Gastroesophageal sphincter (tissue), 4 donors: Measurements from ENCODE around the gene VIL1. TPM values are rescaled to one million over a fixed set of nuclear protein-coding genes. Genes with fewer than 3 reads are reported as not detected.

ENCODE experiments used
- ATAC-seq: fragments of 150-250 bp; one replicate; pipeline ENCODE4 v1.9.1; 2016; ENCODE audit warnings: mild to moderate bottlenecking, moderate library complexity
- H3K27ac ChIP-seq, 4 donors: fragments of 200-600 bp; sonication (generic) in 3 of 4; 1 replicate in 3 of 4; 2 replicates in 1 of 4; pipeline ENCODE4 v1.5.1; 2016 to 2019
- H3K27me3 ChIP-seq: fragments of 200-600 bp; sonication (generic); one replicate; pipeline ENCODE4 v1.5.1; 2019
- H3K36me3 ChIP-seq, 2 donors: fragments of 200-600 bp; sonication (generic); one replicate each; pipeline ENCODE4 v1.5.1; 2019; ENCODE audit warnings: control low read depth in 1 of 2
- H3K4me1 ChIP-seq, 3 donors: fragments of 200-600 bp; sonication (generic); 1 replicate in 2 of 3; 2 replicates in 1 of 3; pipeline ENCODE4 v1.5.1; 2016 to 2019; ENCODE audit warnings: control low read depth in 2 of 3
- H3K4me3 ChIP-seq, 2 donors: fragments of 200-600 bp; sonication (generic); one replicate each; pipeline ENCODE4 v1.5.1; 2019; ENCODE audit warnings: mild to moderate bottlenecking in 1 of 2, moderate library complexity in 1 of 2
- H3K9me3 ChIP-seq, 3 donors: fragments of 200-600 bp; sonication (generic); one replicate each; pipeline ENCODE4 v1.5.1; 2017 to 2019; ENCODE audit warnings: control low read depth in 2 of 3
- EP300 ChIP-seq: sonication (generic); formaldehyde crosslinking; IDR thresholded peaks from one replicate; pipeline ENCODE4 v1.6.1; 2017; ENCODE audit warnings: antibody characterized with exemption, mild to moderate bottlenecking
- POLR2A ChIP-seq, 2 donors: fragments of 450-650 bp; IDR thresholded peaks; one replicate each; pipeline ENCODE4 v1.6.1; 2017; ENCODE audit warnings: antibody characterized with exemption in 2 of 2, mild to moderate bottlenecking in 2 of 2, moderate library complexity in 1 of 2
- POLR2AphosphoS5 ChIP-seq: sonication (generic); formaldehyde crosslinking; IDR thresholded peaks from one replicate; pipeline ENCODE4 v1.6.1; 2017; ENCODE audit warnings: antibody characterized with exemption
- WGBS, 2 donors: methylation state at CpG; one replicate each; pipeline ENCODE4 v1.1.5; 2018; ENCODE audit warnings: low coverage in 1 of 2; 5-methylcytosine and 5-hydroxymethylcytosine counted together
- total RNA-seq, 4 donors: library from RNA; depleted of rRNA; stranded (reverse); fragments of >200 nt; gene quantifications; one replicate each; pipeline ENCODE4 v1.1.0, GENCODE V29; 2016
- TF ChIP-seq, protein P1 (sequence below), 4 experiments: fragments of 200-600 bp in 2 of 4; fragments of 450-650 bp in 2 of 4; sonication (generic) in 1 of 4; IDR thresholded peaks; one replicate each; pipeline ENCODE4 v1.5.1; 2017 to 2019; ENCODE audit warnings: antibody characterized with exemption in 4 of 4, mild to moderate bottlenecking in 2 of 4, moderate library complexity in 2 of 4

VIL1 gene
- total RNA-seq, 4 donors from 2014 or later = not detected

DNA sequence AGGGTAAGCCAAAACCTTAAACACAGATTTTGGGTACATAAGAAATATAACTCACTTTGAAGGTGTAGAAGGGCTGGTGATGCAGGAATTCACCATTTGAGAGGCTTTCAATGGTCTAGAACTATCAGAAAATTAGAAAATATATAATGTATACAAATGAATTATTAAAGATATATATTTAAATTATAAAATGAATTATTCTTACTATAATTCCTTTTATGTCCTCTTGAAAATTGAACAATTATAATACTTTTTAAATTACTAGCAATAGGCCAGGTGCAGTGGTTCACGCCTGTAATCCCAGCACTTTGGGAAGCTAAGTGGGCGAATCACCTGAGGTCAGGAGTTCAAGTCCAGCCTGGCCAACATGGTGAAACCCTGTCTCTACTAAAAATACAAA, 60.7 kb downstream of the VIL1 start:
- H3K27me3 ChIP-seq = no peaks in the 10 kb centered on the region
- no peaks in the 10 kb centered on the region for H3K9me3 ChIP-seq
- no peak overlapping the region for H3K4me3 ChIP-seq
- ATAC-seq = no peak
- H3K4me1 ChIP-seq = peaks cover 4 to 29% (median 6%) of the 10 kb centered on the region in 3 donors
- TF ChIP-seq, protein P1, sequence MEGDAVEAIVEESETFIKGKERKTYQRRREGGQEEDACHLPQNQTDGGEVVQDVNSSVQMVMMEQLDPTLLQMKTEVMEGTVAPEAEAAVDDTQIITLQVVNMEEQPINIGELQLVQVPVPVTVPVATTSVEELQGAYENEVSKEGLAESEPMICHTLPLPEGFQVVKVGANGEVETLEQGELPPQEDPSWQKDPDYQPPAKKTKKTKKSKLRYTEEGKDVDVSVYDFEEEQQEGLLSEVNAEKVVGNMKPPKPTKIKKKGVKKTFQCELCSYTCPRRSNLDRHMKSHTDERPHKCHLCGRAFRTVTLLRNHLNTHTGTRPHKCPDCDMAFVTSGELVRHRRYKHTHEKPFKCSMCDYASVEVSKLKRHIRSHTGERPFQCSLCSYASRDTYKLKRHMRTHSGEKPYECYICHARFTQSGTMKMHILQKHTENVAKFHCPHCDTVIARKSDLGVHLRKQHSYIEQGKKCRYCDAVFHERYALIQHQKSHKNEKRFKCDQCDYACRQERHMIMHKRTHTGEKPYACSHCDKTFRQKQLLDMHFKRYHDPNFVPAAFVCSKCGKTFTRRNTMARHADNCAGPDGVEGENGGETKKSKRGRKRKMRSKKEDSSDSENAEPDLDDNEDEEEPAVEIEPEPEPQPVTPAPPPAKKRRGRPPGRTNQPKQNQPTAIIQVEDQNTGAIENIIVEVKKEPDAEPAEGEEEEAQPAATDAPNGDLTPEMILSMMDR (IDR thresholded peaks at IDR 0.05) = no peak
- TF ChIP-seq POLR2A (IDR thresholded peaks at IDR 0.05) (no peak), EP300 (no peak), POLR2AphosphoS5 (no peak)
- 91 to 100% methylated on average over 2 of the region's 2 CpGs for WGBS, 2 donors
- H3K27ac ChIP-seq = no peak overlapping the region
- H3K36me3 ChIP-seq = peaks cover 0 to 52% of the 10 kb centered on the region in 2 donors

DNA sequence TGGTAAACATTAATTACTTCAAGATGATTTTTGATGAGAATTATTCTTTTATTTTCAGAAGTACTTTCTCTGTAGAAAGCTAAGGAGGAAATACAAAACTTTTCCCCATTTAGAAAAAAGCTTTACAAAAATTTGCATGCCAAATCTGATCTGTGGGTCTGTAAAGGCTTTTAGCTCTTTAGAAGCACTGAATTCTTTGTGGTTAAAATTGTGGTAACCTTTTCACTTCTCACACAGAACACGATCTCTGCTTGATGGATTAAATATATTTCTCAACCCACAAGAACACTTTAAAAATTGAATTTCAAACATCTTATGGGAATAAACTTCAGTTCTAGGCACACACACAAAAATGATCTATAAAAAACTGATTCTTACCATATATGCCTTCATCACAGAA, 63.7 kb downstream of the VIL1 start:
- Histone ChIP-seq H3K27me3 (no peaks in the 10 kb centered on the region), H3K27ac (no peak overlapping the region), H3K9me3 (no peaks in the 10 kb centered on the region), H3K36me3 (peaks cover 0 to 70% of the 10 kb centered on the region in 2 donors), H3K4me3 (no peak overlapping the region), H3K4me1 (peaks cover 0 to 12% (median 0%) of the 10 kb centered on the region in 3 donors)
- ATAC-seq = no peak
- TF ChIP-seq, protein P1 (IDR thresholded peaks at IDR 0.05) = no peak
- TF ChIP-seq POLR2A (IDR thresholded peaks at IDR 0.05) = no peak
- TF ChIP-seq EP300 = no peak
- TF ChIP-seq POLR2AphosphoS5 = no peak
- WGBS, 2 donors = 40 to 91% methylated on average over 1 of the region's 1 CpG

DNA sequence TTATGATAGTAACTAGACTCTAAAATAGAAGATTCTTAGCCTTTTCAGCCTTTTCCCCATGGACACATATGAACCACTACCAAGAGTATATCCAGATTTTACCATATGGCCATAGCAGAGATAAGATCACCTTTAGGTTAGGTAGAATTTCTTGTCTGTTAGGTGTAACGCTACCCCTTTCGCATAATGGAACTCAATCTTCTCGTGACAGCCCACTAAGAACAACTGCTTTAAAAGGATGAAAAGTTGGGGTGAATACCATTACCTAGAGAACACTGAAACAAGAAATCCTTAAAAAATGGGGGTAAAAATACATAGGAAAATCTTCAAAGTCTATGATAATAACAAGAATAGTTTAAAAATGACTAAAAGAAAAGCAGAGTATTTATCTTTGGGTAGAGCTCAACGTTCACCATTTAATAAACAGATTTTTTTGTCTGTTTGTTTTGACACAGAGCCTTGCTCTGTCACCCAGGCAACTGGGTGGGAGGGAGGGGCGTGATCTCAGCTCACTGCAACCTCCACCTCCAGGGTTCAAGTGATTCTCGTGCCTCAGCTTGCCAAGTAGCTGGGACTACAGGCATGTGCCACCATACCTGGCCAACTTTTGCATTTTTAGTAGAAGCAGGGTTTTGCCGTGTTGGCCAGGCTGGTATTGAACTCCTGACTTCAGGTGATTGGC, 67.2 kb downstream of the VIL1 start:
- Histone ChIP-seq H3K27me3 (no peaks in the 10 kb centered on the region), H3K27ac (peak overlapping the region in 1 of 4 donors; percentile 4), H3K9me3 (no peaks in the 10 kb centered on the region), H3K4me3 (no peak overlapping the region), H3K4me1 (peaks cover 0 to 5% (median 0%) of the 10 kb centered on the region in 3 donors), H3K36me3 (peaks cover 0 to 86% of the 10 kb centered on the region in 2 donors)
- TF ChIP-seq POLR2AphosphoS5 = no peak
- TF ChIP-seq EP300 = no peak
- no peak for TF ChIP-seq POLR2A (IDR thresholded peaks at IDR 0.05)
- TF ChIP-seq, protein P1 (IDR thresholded peaks at IDR 0.05) = no peak
- whole genome bisulfite sequencing, 2 donors = 53 to 56% methylated on average over 6 of the region's 7 CpGs
- no peak for ATAC-seq

DNA sequence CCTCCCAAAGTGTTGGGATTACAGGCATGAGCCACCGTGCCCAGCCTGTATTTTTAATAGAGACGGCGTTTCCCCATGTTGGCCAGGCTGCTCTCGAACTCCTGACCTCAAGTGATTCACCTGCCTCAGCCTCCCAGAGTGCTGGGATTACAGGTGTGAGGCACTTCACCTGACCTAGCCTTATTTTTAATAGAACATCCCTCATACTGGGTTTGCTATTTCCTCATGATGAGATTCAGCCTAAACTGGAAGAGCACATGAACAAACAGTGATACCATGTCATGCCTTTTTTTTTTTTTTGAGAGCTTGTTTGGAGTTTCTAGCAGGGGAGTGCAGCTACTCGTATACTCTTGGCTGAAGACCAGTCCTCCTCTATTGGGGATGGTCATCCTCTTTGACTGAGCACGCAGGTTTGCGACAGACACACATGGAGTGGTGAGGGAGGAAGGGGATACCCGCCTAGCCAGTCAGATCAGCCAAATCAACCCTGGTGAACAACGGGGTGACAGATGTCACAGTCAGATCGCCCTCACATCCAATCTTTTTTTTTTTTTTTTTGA, 81.7 kb downstream of the VIL1 start:
- no peak for ATAC-seq
- TF ChIP-seq EP300 = no peak
- no peak for TF ChIP-seq POLR2AphosphoS5
- TF ChIP-seq, protein P1 (IDR thresholded peaks at IDR 0.05) = no peak
- no peak for TF ChIP-seq POLR2A (IDR thresholded peaks at IDR 0.05)
- WGBS, 2 donors = 82 to 100% methylated on average over 2 to 5 of the region's 10 CpGs

DNA sequence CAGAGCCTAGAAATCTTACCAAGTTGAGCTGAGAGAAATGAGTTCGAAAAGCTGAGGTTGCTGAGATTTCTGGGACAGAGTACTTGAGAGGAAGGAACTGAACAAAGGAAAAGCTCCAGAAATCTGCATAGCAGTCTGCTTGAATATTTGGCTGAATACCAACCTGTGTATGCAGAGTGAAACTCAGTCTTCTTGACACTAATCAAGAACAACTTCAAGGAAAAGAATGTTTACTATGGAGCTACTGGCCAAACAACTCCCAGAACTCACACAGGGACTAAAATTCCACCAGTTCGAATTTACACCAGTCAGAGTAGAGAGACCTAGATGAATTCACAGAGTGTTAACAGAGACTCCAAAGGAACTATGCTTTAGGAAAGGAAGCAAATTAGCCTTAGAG, 82.7 kb downstream of the VIL1 start:
- Histone ChIP-seq H3K4me1 (peaks cover 0 to 18% (median 8%) of the 10 kb centered on the region in 3 donors), H3K27ac (peak overlapping the region in 3 of 4 donors; percentile 32 to 62 (median 41)), H3K4me3 (peak overlapping the region in 1 of 2 donors; percentile 8), H3K27me3 (no peaks in the 10 kb centered on the region), H3K36me3 (peaks cover 0 to 50% of the 10 kb centered on the region in 2 donors), H3K9me3 (no peaks in the 10 kb centered on the region)
- no peak for ATAC-seq
- WGBS, 2 donors = 0 to 13% methylated on average over 2 of the region's 2 CpGs
- no peak for TF ChIP-seq EP300
- TF ChIP-seq, protein P1 (IDR thresholded peaks at IDR 0.05) = no peak
- no peak for TF ChIP-seq POLR2A (IDR thresholded peaks at IDR 0.05)
- no peak for TF ChIP-seq POLR2AphosphoS5

More for the DNA sequence above, 81.7 kb downstream of the VIL1 start:
- Histone ChIP-seq H3K27ac (no peak overlapping the region), H3K9me3 (no peaks in the 10 kb centered on the region), H3K4me3 (no peak overlapping the region), H3K27me3 (no peaks in the 10 kb centered on the region), H3K36me3 (peaks cover 0 to 57% of the 10 kb centered on the region in 2 donors), H3K4me1 (peaks cover 0 to 18% (median 8%) of the 10 kb centered on the region in 3 donors)
